Ovary (tissue), 9 donors: ENCODE results near the gene NYAP2. TPM values are rescaled to one million over a fixed set of nuclear protein-coding genes. Genes with fewer than 3 reads are reported as not detected.

Source experiments
- DNase-seq, 5 donors: peaks; one replicate each; pipeline ENCODE4 v3.0.0-alpha.2; 2019 to 2020
- H3K27ac ChIP-seq, 2 donors: fragments of 200-600 bp; one replicate each; pipeline versions ENCODE4 v1.5.1 to v1.8.0; 2019 to 2022
- H3K27me3 ChIP-seq: fragments of 200-600 bp; one replicate; pipeline ENCODE4 v1.8.0; 2022
- H3K36me3 ChIP-seq: fragments of 200-600 bp; sonication (generic); one replicate; pipeline ENCODE4 v1.5.1; 2019
- H3K4me1 ChIP-seq: one replicate; pipeline ENCODE4 v1.8.1; 2013; ENCODE audit warnings: mild to moderate bottlenecking, moderate library complexity; ENCODE audit not compliant: insufficient read depth
- H3K4me3 ChIP-seq: fragments of 200-600 bp; sonication (generic); one replicate; pipeline ENCODE4 v1.5.1; 2017
- H3K9me3 ChIP-seq, 2 donors: fragments of 200-600 bp in 1 of 2; sonication (generic) in 1 of 2; one replicate each; pipeline versions ENCODE4 v1.5.1 to v1.8.1; 2013 to 2019; ENCODE audit warnings: mild to moderate bottlenecking in 1 of 2, moderate library complexity in 1 of 2
- CTCF ChIP-seq, 3 donors: fragments of 450-650 bp in 2 of 3; fragments of 200-600 bp in 1 of 3; IDR thresholded peaks; one replicate each; pipeline versions ENCODE4 v1.5.1 to v1.8.0; 2016 to 2022; ENCODE audit warnings: antibody characterized with exemption in 3 of 3, mild to moderate bottlenecking in 1 of 3
- EP300 ChIP-seq: sonication (generic); formaldehyde crosslinking; IDR thresholded peaks from one replicate; pipeline ENCODE4 v1.6.1; 2017; ENCODE audit warnings: antibody characterized with exemption
- POLR2A ChIP-seq: fragments of 450-650 bp; IDR thresholded peaks from one replicate; pipeline ENCODE4 v1.6.1; 2017; ENCODE audit warnings: antibody characterized with exemption, mild to moderate bottlenecking, moderate library complexity
- WGBS, 3 donors: extraction: QIAGEN DNeasy Blood & Tissue Kit in 1 of 3; methylation state at CpG; one replicate each; pipeline versions ENCODE4 v1.1.5 to v1.1.7; 2013 to 2017; 5-methylcytosine and 5-hydroxymethylcytosine counted together
- intact Hi-C, 4 donors: fragments of 100-400 bp; cut with DNase I; formaldehyde crosslinking; loops; one replicate each; pipeline versions ENCODE4 v1.11.0 to v1.15.1; 2022 to 2023
- polyA plus RNA-seq, 2 donors: library from polyadenylated mRNA; stranded (reverse); fragments of 200-250 nt in 1 of 2; fragments of 350-450 nt in 1 of 2; fragmentation: Illumina TruSeq in 1 of 2; extraction: RNeasy Lipid Tissue Mini Kit (QIAGEN cat#74804) in 1 of 2; gene quantifications; one replicate each; pipeline ENCODE4 v1.2.3, GENCODE V29; 2013 to 2014
- total RNA-seq, 7 donors: library from RNA; depleted of rRNA in 2 of 7; stranded (reverse); fragments of >200 nt in 2 of 7; fragmentation: NEBNext Ultra II Directional in 3 of 7; extraction: Animal tissue kit (Norgen Biotek cat#: 25700) in 3 of 7; gene quantifications; one replicate each; pipeline versions ENCODE4 v1.1.0 to v1.2.4, GENCODE V29; 2016 to 2023
- donor health status: DM: no; HTN: no; CAD: no; lungs with moderate emphysema.
- donor health status: DM: no; HTN: no; CAD: no.
- donor health status: Bipolar disorder and iron deficiency.
- donor health status: DM: yes; HTN: yes; CAD: no.
- donor health status: DM: no; HTN: no; CAD: no.
- donor health status: DM: yes; HTN: yes; CAD: no.

NYAP2 gene
- total and polyA plus RNA-seq, 9 donors = 0.10 to 0.13 TPM; not detected in 7

DNA sequence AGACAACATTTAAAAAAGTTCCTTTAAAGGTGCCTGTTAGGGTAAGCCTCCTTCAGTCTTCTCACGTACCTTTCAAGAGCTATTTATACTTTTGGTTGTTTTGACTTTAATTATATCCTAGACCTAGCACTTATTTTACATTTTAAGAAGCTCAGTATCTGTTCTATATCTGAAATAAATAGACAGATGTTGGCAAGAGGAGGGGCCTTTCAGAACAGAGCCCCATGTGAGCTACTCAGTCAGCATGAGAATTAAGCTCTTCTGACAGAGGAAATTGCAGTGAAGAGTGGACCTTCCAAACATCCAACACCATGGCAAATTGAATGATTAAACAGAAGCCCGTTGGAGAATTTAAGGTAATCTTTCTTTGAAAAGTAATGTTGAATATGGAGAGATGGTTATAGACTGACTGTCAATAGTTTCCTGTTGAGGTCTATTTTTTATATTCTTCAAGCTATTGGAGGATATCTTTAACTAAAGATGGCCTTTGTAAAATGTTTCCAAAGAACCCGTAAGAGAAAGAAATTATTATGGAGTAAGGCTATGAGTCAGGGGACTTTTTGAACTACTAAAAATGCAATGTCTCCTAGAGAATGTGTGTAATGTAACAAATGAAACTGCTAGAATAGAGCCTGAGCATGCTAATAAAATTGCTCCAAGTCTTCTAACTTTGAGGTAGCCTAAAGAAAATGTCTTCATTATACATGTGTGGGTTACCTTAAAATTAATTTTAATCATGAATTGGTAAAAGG lies 17.3 kb downstream of the NYAP2 start:
- Histone ChIP-seq H3K27ac (no peak overlapping the region), H3K36me3 (no peaks in the 10 kb centered on the region), H3K4me1 (no peaks in the 10 kb centered on the region), H3K27me3 (no peaks in the 10 kb centered on the region), H3K4me3 (no peak overlapping the region), H3K9me3 (no peaks in the 10 kb centered on the region)
- DNase-seq = no peak
- intact Hi-C loops = no loop called here
- TF ChIP-seq EP300 = no peak
- TF ChIP-seq POLR2A = no peak
- TF ChIP-seq CTCF (IDR thresholded peaks at IDR 0.05) = no peak
- 67 to 77% (median 67%) methylated on average over 3 of the region's 3 CpGs for WGBS, 3 donors

- Histone ChIP-seq H3K27ac (no peak overlapping the region), H3K27me3 (no peaks in the 10 kb centered on the region), H3K36me3 (no peaks in the 10 kb centered on the region), H3K9me3 (no peaks in the 10 kb centered on the region), H3K4me3 (no peak overlapping the region), H3K4me1 (no peaks in the 10 kb centered on the region)
- TF ChIP-seq EP300 (no peak), CTCF (IDR thresholded peaks at IDR 0.05) (no peak), POLR2A (no peak)
- no peak for DNase-seq
- intact Hi-C loops = no loop called here
- 93% methylated on average over 6 of the region's 6 CpGs for WGBS, 3 donors
Measured at GRCh38 chr2:225419033-225419432, 19.5 kb downstream of the NYAP2 start.

DNA sequence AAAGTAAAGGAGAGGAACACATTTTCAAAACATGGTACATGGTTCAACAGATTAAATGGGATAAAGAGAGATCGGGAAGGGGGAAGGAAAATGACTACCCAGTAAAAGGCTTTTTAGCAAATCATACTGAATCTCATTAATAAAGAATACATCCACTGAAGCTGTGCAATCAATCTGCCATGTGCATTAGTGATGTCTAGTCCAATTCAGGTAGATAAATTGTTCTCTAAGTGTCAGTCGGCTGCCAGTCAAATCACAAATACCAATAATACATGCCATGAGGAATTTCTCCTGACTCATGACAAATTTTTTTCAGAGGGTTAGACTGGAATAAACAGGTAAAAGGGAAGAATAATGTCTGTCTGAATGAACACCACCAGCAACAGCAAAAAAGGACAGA lies 22.6 kb downstream of the NYAP2 start:
- Histone ChIP-seq H3K4me1 (no peaks in the 10 kb centered on the region), H3K36me3 (no peaks in the 10 kb centered on the region), H3K27ac (no peak overlapping the region), H3K4me3 (no peak overlapping the region), H3K9me3 (no peaks in the 10 kb centered on the region), H3K27me3 (no peaks in the 10 kb centered on the region)
- 90 to 94% (median 91%) methylated on average over 2 of the region's 2 CpGs for WGBS, 3 donors
- intact Hi-C loops = no loop called here
- DNase-seq = no peak
- no peak for TF ChIP-seq POLR2A
- TF ChIP-seq EP300 = no peak
- no peak for TF ChIP-seq CTCF (IDR thresholded peaks at IDR 0.05)

DNA sequence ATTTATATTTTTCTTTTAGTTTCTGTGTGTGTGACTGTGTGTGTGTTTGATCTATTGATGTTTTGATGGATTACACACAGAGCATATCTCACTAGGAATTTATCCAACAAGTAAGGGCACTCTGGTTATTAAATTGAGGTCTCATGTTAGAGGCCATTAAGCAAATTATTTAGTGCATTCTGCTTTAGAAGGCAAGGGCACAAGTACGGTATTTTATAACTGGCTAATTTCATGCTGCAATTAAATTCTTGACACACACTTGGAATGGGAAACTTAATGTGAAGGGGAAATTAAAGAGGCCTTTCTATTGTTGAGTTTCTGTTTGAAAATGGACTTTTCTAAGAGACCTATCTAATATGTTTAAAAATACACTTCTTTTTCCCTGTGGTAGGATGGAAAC lies 25.8 kb downstream of the NYAP2 start:
- no peak for TF ChIP-seq EP300
- no peak for TF ChIP-seq POLR2A
- TF ChIP-seq CTCF (IDR thresholded peaks at IDR 0.05) = no peak

More for the DNA sequence above, 25.8 kb downstream of the NYAP2 start:
- Histone ChIP-seq H3K9me3 (no peaks in the 10 kb centered on the region), H3K36me3 (no peaks in the 10 kb centered on the region), H3K27ac (no peak overlapping the region), H3K4me1 (no peaks in the 10 kb centered on the region), H3K4me3 (no peak overlapping the region), H3K27me3 (no peaks in the 10 kb centered on the region)
- no peak for DNase-seq
- intact Hi-C loops = no loop called here
- 33 to 53% (median 48%) methylated on average over 1 of the region's 1 CpG for WGBS, 3 donors
